Posterior vena cava (tissue), 2 donors: Measurements from ENCODE around the gene DAZAP1. TPM values are rescaled to one million over a fixed set of nuclear protein-coding genes. Genes with fewer than 3 reads are reported as not detected.

ENCODE experiments used
- DNase-seq: peaks from one replicate; pipeline ENCODE4 v3.0.0-alpha.2; 2020; ENCODE audit warnings: low spot score
- intact Hi-C, 2 donors: fragments of 100-400 bp; cut with DNase I; formaldehyde crosslinking; loops; one replicate each; pipeline versions ENCODE4 v1.14.1 to v1.14.2; 2022 to 2023
- total RNA-seq, 2 donors: library from RNA; stranded (reverse); fragmentation: NEBNext Ultra II Directional; extraction: Animal tissue kit (Norgen Biotek cat#: 25700); gene quantifications; one replicate each; pipeline ENCODE4 v1.2.1, GENCODE V29; 2021
- donor health status: DM: yes; HTN: yes; CAD: no.
- donor health status: DM: yes; HTN: yes; CAD: no.

Gene DAZAP1
- total RNA-seq, 2 donors from 2014 or later: 59.7 to 75.8 TPM

- DNase-seq: no peak
- intact Hi-C loops: loop anchor here in 1 of 2 donors (10.0 kb wide), 1 partner anchor 114 kb away; the partner anchor contains the start of gene FAM174C
These were observed 18.8 kb upstream of the DAZAP1 start for GRCh38 chr19:1388637-1389026.

DNA sequence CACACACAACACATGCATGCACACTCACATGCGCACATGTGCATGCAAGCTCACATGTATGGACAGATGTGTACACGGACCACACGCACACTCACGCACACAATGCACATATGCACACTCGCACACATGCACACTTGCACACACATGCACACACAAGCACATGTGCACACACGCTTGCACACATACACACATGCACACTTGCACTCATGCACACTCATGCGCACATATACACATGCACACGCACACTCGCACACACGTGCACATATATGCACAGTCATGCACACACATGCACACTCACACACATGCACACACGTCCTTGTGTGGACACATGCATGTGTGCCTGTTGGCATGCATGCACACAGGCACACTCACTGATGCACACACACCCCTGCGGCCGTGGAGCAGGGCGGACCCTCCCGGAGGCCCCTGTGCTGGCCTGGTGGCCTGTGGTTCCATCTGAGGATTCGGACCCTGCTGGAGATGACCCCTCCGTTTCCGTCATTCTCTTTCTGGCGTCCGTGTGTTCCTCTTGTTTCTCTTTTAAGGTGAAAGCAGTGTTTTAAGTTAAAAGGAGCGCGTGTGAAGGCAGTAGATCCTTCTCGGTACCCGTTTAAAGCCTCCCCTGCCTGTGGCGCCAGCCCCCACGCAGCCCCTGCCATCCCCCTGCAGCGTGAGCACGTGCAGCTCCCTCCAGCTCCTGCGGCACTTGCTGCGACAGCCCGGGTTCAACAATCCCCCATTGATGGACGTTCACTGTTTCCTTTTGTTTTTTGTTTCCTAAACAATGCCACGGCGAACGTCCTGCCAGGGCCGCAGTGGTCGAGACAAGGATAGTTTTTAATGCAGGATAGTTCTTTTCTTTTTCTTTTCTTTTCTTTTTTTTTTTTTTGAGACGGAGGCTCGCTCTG lies 18.1 kb upstream of the DAZAP1 start:
- no peak for DNase-seq
- intact Hi-C loops: loop anchor here in 1 of 2 donors (10.0 kb wide), 1 partner anchor 114 kb away; the partner anchor contains the start of gene FAM174C

DNA sequence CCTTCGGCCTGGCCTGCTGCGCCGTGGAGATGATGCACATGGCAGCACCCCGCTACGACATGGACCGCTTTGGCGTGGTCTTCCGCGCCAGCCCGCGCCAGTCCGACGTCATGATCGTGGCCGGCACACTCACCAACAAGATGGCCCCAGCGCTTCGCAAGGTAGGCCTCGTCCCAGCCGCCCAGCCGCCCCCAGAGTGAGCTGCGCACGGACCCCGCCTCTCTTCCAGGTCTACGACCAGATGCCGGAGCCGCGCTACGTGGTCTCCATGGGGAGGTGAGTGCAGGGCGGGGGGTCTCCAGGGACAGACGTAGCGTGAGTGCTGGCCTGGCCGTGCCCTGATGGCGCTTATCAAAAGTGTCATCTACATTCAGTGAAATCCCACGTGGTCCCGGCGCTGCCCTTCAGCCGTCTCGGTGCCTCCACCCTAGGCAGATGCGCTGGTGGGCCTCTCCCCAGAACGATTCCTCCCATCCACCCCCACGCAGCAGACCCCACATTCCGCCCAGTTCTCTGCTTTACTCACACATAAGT lies 16.4 kb upstream of the DAZAP1 start:
- no peak for DNase-seq
- intact Hi-C loops: no loop called here

DNA sequence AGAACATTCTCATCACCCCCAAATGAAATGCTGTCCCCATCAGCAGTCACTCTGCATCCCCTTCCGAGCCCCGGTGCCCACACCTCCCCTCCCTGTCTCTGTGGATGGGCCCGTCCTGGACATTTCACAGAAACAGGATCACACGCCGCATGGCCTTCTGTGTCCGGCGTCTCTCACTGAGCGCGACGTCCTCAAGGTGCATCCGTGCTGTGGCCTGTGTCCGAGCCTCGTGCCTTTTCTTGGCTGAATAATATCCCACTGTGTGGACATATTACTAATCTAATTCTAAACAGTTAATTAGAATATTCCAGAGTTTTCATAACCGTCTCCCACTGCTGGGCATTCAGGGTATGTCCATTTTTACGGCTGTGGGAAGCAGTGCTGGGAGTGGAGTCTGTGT lies 15.0 kb upstream of the DAZAP1 start:
- DNase-seq: no peak
- intact Hi-C loops: no loop called here

DNA sequence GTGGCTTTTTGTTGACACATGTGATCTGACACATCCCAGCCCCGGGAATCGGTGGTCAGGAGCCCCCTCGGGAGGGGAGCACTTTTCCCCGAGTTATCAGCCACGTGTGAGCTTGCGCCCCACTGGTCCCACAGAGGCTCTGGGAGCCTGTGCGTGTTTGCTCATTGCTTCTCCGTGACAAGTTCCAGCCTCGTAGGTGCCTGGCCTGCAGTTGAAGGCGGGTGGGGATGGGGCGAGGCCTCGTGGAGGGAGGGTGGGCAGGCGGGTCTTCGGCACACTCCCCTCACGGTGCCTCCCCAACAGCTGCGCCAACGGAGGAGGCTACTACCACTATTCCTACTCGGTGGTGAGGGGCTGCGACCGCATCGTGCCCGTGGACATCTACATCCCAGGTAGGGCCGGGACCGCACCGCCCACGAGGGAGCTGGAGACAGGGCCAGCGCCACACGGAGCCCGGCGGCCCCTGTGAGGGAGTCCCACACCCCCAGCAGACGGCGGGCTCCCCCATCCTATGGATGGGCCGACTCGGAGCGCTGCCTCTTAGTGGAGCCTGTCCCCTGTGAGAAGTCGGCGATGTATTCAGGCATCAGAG lies 14.4 kb upstream of the DAZAP1 start:
- no peak for DNase-seq
- intact Hi-C loops: no loop called here

- DNase-seq: no peak
- intact Hi-C loops: no loop called here
These were observed 13.5 kb upstream of the DAZAP1 start for GRCh38 chr19:1393841-1394240.

GRCh38 chr19:1394252-1395193 lies 12.9 kb upstream of the DAZAP1 start:
- no peak for DNase-seq
- intact Hi-C loops: no loop called here

DNA sequence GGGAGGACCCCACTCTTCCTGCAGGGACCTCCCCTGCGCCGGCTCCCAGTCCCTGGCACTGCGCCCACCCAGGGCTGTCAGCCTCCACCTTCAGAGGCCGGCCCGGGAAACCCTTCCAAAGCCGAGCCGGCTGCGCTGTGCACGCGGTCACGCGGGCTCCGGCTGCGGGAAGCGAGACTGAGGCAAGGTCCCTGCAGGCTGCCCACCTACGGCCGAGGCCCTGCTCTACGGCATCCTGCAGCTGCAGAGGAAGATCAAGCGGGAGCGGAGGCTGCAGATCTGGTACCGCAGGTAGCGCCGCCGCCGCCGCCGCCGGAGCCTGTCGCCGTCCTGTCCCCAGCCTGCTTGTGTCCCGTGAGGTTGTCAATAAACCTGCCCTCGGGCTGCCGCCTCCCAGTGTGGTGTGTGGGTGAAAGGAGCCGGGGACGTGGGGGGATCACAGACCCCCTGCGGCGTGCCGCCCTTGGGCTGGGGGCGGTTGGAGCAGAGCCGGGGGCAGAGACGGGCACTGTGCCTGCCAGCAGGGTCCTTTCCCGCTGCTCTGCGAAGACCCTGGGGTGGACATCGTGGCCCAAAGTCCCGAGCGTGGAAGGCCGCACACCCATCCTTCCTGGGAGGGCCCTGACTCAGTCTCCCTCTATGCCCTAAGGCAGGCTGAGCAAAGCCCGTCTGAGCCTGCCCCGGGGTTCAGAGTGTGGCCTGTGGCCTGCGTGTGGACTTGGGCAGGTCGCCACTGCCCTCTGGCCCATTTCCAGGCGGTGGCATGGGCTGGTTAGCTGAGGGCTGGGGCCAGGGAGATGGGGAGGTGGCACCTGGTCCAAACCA lies 12.0 kb upstream of the DAZAP1 start:
- DNase-seq: no peak
- intact Hi-C loops: no loop called here

- DNase-seq: no peak
- intact Hi-C loops: no loop called here
These were observed 11.2 kb upstream of the DAZAP1 start for GRCh38 chr19:1396019-1396767.

DNA sequence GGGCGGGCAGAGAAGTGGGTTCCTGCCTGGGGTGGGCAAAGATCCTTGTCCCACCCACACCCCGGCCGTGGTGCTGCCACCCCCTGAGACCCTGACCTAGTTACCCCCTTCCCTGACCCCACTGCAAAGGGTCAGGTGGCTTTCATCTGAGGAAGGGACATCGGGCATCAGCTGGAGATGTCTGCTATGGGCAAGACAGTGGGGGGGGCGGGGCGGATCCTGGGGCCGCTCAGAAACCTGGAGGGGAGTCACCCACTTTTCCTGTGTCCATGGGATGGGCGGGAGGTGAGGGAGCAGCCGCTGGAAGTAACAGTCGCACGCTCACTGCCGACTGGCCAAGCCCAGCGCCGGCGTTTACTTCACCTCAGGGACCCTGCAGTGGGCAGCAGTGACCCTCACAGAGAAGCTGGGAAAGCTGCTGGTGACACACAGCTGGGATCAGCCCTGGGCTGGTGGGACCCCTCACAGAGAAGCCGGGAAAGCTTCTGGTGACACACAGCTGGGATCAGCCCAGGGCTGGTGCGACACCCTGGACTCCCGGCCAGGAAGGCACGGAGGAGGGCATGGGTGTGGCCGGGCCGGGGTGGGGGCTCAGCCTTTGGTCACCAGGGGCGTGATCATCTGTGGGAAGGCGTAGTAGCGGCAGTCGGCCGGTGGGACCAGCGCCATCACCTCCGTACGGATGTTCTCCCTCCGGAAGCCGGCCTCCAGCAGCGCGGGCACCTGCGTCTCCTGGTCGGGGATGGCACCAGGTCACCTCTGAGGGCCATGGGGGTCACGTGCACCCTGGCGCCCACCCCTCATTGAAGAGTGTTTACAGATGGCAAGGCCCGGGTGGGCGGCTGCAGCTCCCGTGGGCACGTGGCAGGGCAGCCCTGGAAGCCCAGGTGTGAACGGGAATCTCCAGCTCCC lies 10.4 kb upstream of the DAZAP1 start:
- intact Hi-C loops: no loop called here
- DNase-seq: no peak

DNA sequence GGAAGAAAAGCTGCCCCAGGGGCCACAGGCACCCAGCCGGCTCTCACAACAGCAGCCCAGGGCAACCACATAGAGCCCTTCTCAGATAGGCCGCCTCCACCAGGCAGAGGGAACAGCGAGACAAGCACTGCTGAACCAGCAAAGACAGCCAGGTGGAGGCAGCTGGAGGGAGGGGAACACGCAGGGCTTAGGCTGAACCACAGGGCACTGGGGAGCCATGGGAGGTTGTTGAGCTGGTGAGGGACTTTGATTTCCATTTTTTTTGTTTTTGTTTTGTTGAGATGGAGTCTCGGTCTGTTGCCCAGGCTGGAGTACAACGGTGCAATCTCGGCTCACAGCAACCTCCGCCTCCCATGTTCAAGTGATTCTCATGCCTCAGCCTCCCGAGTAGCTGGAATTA lies 9.5 kb upstream of the DAZAP1 start:
- intact Hi-C loops: no loop called here
- no peak for DNase-seq

DNA sequence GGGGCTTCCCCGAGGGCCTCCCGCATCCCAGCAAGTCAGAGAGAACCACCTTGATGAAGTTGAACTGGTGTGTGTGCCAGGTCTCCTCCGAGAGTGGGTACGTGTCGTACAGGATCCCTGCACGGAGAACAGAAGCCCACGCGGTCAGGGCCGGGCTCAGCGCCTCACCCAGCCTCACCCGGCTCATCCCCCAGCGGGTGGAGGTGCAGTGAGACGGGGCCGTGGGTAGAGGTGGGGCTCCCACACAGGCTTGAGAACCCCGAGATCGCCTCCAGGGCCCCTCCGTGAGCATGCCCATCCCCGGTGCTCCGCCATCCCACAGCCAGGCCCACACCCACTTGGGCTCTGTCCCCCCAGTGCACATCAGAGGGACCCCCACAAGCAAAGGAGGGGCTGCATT lies 8.3 kb upstream of the DAZAP1 start:
- no peak for DNase-seq
- intact Hi-C loops: no loop called here

DNA sequence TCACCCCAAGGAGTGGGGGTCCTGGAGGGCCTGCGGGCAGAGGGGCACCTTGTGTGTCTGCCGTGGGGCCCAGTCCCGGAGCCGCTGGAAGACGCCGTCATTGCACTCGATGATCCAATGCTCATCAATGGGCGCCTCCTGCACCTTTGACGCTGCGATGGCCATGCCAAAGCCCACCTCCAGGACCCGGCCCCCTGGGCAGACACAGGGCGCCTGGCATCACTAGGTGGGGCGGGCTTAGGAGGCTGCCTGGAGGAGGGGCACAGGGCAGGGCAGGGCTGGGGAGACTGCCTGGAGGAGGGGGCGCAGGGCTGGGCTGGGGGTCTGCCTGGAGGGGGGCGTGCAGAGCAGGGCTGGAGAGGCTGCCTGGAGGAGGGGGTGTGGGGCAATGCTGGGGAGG lies 7.6 kb upstream of the DAZAP1 start:
- DNase-seq: no peak
- intact Hi-C loops: loop anchor here in 1 of 2 donors (10.0 kb wide), 1 partner anchor 115 kb away; the partner anchor contains the start of gene EFNA2

GRCh38 chr19:1400281-1401137 lies 6.9 kb upstream of the DAZAP1 start:
- no peak for DNase-seq
- intact Hi-C loops: loop anchor here in 1 of 2 donors (10.0 kb wide), 1 partner anchor 116 kb away; the partner anchor contains the start of gene EFNA2

GRCh38 chr19:1401138-1401888 lies 6.1 kb upstream of the DAZAP1 start, which contains the start of gene GAMT:
GAMT (minus strand) TSS chr19:1401542; CDS start chr19:1401476, 66 bp downstream.
- intact Hi-C loops: loop anchor here in 1 of 2 donors (10.0 kb wide), 1 partner anchor 117 kb away; the partner anchor contains the start of gene EFNA2
- DNase-seq: no peak
